Testis (tissue), 3 donors: Measurements from ENCODE around the gene ZNF232. TPM values are rescaled to one million over a fixed set of nuclear protein-coding genes. Genes with fewer than 3 reads are reported as not detected.
A peak's percentile ranks its signal among the peaks of the same experiment; 100 is the strongest.
"Not testable (repeated sequence)": the region's sequence is repeated elsewhere in the genome, so short reads cannot be mapped to it uniquely, and the experiment has no call there.

ENCODE experiments used
- DNase-seq: peaks from one replicate; pipeline ENCODE4 v3.0.0-alpha.2; 2019
- H3K27ac ChIP-seq, 2 donors: fragments of 200-600 bp; sonication (generic); one replicate each; pipeline ENCODE4 v1.5.1; 2019
- H3K27me3 ChIP-seq: fragments of 200-600 bp; sonication (generic); one replicate; pipeline ENCODE4 v1.5.1; 2019
- H3K36me3 ChIP-seq: fragments of 200-600 bp; sonication (generic); one replicate; pipeline ENCODE4 v1.5.1; 2017; ENCODE audit warnings: low read depth; ENCODE audit errors: missing control alignments
- H3K4me1 ChIP-seq: fragments of 200-600 bp; sonication (generic); one replicate; pipeline ENCODE4 v1.5.1; 2019
- H3K4me3 ChIP-seq, 2 donors: fragments of 200-600 bp; sonication (generic); one replicate each; pipeline ENCODE4 v1.5.1; 2017 to 2019
- H3K9me3 ChIP-seq: fragments of 200-600 bp; sonication (generic); one replicate; pipeline ENCODE4 v1.5.1; 2017
- CTCF ChIP-seq, 3 experiments: fragments of 450-650 bp in 2 of 3; fragments of 200-600 bp in 1 of 3; sonication (generic) in 1 of 3; IDR thresholded peaks; one replicate each; pipeline ENCODE4 v1.5.1; 2016 to 2019; ENCODE audit warnings: antibody characterized with exemption in 3 of 3, mild to moderate bottlenecking in 2 of 3, moderate library complexity in 1 of 3
- POLR2A ChIP-seq: fragments of 450-650 bp; IDR thresholded peaks from one replicate; pipeline ENCODE4 v1.6.1; 2017; ENCODE audit warnings: antibody characterized with exemption, mild to moderate bottlenecking, moderate library complexity
- WGBS, 2 donors: methylation state at CpG; one replicate each; pipeline ENCODE4 v1.1.5; 2018; 5-methylcytosine and 5-hydroxymethylcytosine counted together
- intact Hi-C: fragments of 100-400 bp; cut with DNase I; formaldehyde crosslinking; loops from one replicate; pipeline ENCODE4 v1.15.1; 2023; ENCODE audit warnings: low total_unique reads
- polyA plus RNA-seq: library from polyadenylated mRNA; stranded (reverse); fragments of 350-450 nt; fragmentation: Illumina TruSeq; extraction: RNeasy Lipid Tissue Mini Kit (QIAGEN cat#74804); gene quantifications from one replicate; pipeline ENCODE4 v1.2.3, GENCODE V29; 2014; ENCODE audit warnings: low read depth, low replicate concordance; ENCODE audit not compliant: insufficient read depth
- total RNA-seq, 2 donors: library from RNA; depleted of rRNA; stranded (reverse); fragments of >200 nt; gene quantifications; one replicate each; pipeline ENCODE4 v1.2.3, GENCODE V29; 2016

The ZNF232 gene
- total and polyA plus RNA-seq, 3 donors from 2014 or later, result 8.6 to 21.7 (median 14.4) TPM

- intact Hi-C loops, result no loop called here
- no peaks in the 10 kb centered on the region for H3K27me3 ChIP-seq
- WGBS, 2 donors, result 82 to 84% methylated on average over 9 to 15 of the region's 17 CpGs
These were observed 15.2 kb upstream of the ZNF232 start for GRCh38 chr17:5126719-5127488.

GRCh38 chr17:5124896-5125295, 13.2 kb upstream of the ZNF232 start:
- H3K4me3 ChIP-seq, H3K27ac ChIP-seq, intact Hi-C loops, H3K36me3 ChIP-seq, H3K9me3 ChIP-seq, H3K27me3 ChIP-seq, H3K4me1 ChIP-seq: not testable (repeated sequence)
- peak; percentile 6 for DNase-seq
- WGBS, 2 donors, result 88 to 90% methylated on average over 7 of the region's 7 CpGs

More at GRCh38 chr17:5126719-5127488, 15.2 kb upstream of the ZNF232 start:
- Histone ChIP-seq H3K27ac (no peak overlapping the region), H3K9me3 (no peaks in the 10 kb centered on the region), H3K36me3 (no peaks in the 10 kb centered on the region), H3K4me1 (no peaks in the 10 kb centered on the region), H3K4me3 (no peak overlapping the region)
- TF ChIP-seq CTCF (IDR thresholded peaks at IDR 0.05) (no peak), POLR2A (no peak)
- DNase-seq, result no peak

GRCh38 chr17:5124125-5124760, 12.6 kb upstream of the ZNF232 start:
- intact Hi-C loops, H3K4me1 ChIP-seq, H3K9me3 ChIP-seq, H3K27ac ChIP-seq, H3K4me3 ChIP-seq, H3K27me3 ChIP-seq, H3K36me3 ChIP-seq: not testable (repeated sequence)
- peak; percentile 8 for DNase-seq
- 59 to 83% methylated on average over 3 to 4 of the region's 5 CpGs for WGBS, 2 donors

GRCh38 chr17:5123343-5124124, 11.9 kb upstream of the ZNF232 start:
- no peak for TF ChIP-seq POLR2A
- TF ChIP-seq CTCF (IDR thresholded peaks at IDR 0.05), result no peak

GRCh38 chr17:5122586-5123342, 11.1 kb upstream of the ZNF232 start:
- H3K27me3 ChIP-seq, result no peaks in the 10 kb centered on the region
- H3K9me3 ChIP-seq, result no peaks in the 10 kb centered on the region
- TF ChIP-seq CTCF (IDR thresholded peaks at IDR 0.05) (no peak), POLR2A (no peak)
- peak overlapping the region in 1 of 2 donors; percentile 35 for H3K27ac ChIP-seq
- DNase-seq, result peak; percentile 21
- H3K36me3 ChIP-seq, result no peaks in the 10 kb centered on the region
- intact Hi-C loops, result no loop called here
- H3K4me1 ChIP-seq, result no peaks in the 10 kb centered on the region
- peak overlapping the region; percentile 39 to 57 for H3K4me3 ChIP-seq
- 2% methylated on average over 32 to 70 of the region's 75 CpGs for WGBS, 2 donors

More at GRCh38 chr17:5123343-5124124, 11.9 kb upstream of the ZNF232 start:
- DNase-seq, result peak; percentile 8
- Histone ChIP-seq H3K27ac (peak overlapping the region in 1 of 2 donors; percentile 35), H3K4me1 (no peaks in the 10 kb centered on the region), H3K4me3 (peak overlapping the region in 1 of 2 donors; percentile 39), H3K9me3 (no peaks in the 10 kb centered on the region), H3K36me3 (no peaks in the 10 kb centered on the region), H3K27me3 (no peaks in the 10 kb centered on the region)
- WGBS, 2 donors, result 40 to 57% methylated on average over 20 to 29 of the region's 53 CpGs
- intact Hi-C loops, result no loop called here

GRCh38 chr17:5122056-5122455, 10.4 kb upstream of the ZNF232 start:
- H3K36me3 ChIP-seq, H3K4me1 ChIP-seq, intact Hi-C loops, H3K9me3 ChIP-seq, H3K27me3 ChIP-seq: not testable (repeated sequence)
- 54 to 65% methylated on average over 7 of the region's 7 CpGs for WGBS, 2 donors
- H3K4me3 ChIP-seq, result peak overlapping the region in 1 of 2 donors; percentile 57
- DNase-seq, result peak; percentile 12
- peak overlapping the region in 1 of 2 donors; percentile 35 for H3K27ac ChIP-seq
